ENCODE data around the gene CDCA4.
A peak's percentile ranks its signal among the peaks of the same experiment; 100 is the strongest.

CDCA4 gene

DNA sequence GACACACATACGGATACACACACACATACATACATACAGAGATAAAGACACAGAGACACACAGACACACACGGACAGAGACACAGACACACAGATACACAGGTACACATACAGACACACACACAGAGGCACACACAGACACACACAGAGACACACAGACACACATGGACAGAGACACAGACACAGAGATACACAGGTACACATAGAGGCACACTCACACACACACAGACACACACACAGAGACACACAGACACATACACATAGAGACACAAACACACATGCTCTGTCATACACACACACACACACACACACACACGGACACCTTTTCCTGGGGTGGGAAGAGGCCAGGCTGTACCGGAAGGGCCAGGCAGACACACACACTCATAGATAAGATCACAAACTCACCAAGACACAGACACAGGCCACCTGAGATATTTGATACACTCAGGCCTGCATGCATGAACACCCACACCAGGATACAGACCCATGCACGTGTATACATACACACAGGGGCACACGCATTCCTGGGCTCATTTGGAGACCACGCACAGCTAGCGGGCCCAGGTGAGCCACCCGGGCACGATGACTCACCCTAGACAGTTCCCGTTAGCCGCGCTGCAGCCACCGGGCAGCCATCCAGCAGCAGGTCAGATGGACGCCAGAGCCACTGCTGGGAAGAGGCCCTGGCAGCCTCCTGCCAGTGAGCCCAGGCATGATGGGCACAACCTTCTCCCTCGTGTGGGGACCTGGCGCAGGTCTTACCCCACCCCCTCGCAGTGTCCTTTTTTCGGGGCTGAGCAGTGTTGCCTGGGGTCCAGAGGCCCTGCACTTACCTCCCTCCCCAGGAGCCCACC lies 40.9 kb downstream of the CDCA4 start:
- in situ Hi-C loops (cut with HindIII; ENCODE audit: low sequenced_read_pairs) = no loop called here
- no peak for DNase-seq (ENCODE audit: low read depth)
- TF ChIP-seq, protein P1, sequence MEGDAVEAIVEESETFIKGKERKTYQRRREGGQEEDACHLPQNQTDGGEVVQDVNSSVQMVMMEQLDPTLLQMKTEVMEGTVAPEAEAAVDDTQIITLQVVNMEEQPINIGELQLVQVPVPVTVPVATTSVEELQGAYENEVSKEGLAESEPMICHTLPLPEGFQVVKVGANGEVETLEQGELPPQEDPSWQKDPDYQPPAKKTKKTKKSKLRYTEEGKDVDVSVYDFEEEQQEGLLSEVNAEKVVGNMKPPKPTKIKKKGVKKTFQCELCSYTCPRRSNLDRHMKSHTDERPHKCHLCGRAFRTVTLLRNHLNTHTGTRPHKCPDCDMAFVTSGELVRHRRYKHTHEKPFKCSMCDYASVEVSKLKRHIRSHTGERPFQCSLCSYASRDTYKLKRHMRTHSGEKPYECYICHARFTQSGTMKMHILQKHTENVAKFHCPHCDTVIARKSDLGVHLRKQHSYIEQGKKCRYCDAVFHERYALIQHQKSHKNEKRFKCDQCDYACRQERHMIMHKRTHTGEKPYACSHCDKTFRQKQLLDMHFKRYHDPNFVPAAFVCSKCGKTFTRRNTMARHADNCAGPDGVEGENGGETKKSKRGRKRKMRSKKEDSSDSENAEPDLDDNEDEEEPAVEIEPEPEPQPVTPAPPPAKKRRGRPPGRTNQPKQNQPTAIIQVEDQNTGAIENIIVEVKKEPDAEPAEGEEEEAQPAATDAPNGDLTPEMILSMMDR (IDR thresholded peaks at IDR 0.05; ENCODE audit: low read depth, low read length, missing control alignments) = no peak
- no peak overlapping the region for H3K4me3 ChIP-seq (ENCODE audit: low read depth, low read length)

DNA sequence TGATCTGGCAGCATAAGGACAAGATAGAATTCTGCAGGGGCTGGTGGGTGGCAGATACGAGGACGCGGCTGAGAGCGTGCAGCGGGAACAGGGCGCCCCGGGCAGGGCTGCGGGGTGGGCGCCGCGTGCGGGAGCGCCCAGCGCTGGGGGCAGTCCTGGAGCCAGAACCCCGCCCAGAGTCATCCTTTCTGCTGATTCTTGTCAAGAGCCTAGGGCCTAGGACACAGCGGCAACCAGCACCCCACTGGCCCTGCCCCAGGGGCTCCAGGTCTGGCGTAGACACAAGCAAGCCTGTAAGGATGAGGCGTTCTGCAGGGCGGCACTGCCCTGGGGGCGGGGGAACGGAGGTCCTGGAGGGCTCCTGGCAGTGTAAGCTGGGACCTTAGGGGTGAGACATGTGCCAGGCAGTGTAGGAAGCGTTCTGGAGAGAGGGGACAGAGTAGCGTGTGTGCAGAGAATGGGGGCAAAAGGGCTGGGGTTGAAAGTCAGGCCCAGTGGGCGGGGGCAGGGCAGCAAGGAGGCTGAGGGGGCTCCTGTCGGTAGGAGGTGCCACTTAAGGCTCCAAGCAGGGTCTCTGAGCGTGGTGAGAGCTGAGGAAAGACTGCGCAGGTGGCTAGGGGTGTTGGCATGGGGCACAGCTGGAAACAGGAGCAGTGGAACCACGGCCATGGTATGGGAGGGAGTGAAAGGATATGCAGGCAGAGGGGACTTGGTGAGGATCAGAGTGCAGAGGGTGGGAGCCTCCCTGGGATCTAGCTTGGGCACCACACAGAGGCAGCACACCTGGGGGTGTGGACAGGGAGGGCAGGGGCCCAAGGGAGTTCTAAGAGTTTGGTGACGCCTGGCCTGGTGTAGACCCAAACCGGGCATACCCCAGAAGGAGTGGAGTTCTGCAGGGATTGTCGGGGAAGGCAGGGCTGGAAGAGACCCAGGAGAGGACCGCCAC lies 41.9 kb downstream of the CDCA4 start:
- TF ChIP-seq, protein P1 (IDR thresholded peaks at IDR 0.05; ENCODE audit: low read depth, low read length, missing control alignments) = no peak
- in situ Hi-C loops (cut with HindIII; ENCODE audit: low sequenced_read_pairs) = no loop called here
- no peak for DNase-seq (ENCODE audit: low read depth)
- peak overlapping the region; percentile 30 for H3K4me3 ChIP-seq (ENCODE audit: low read depth, low read length)

DNA sequence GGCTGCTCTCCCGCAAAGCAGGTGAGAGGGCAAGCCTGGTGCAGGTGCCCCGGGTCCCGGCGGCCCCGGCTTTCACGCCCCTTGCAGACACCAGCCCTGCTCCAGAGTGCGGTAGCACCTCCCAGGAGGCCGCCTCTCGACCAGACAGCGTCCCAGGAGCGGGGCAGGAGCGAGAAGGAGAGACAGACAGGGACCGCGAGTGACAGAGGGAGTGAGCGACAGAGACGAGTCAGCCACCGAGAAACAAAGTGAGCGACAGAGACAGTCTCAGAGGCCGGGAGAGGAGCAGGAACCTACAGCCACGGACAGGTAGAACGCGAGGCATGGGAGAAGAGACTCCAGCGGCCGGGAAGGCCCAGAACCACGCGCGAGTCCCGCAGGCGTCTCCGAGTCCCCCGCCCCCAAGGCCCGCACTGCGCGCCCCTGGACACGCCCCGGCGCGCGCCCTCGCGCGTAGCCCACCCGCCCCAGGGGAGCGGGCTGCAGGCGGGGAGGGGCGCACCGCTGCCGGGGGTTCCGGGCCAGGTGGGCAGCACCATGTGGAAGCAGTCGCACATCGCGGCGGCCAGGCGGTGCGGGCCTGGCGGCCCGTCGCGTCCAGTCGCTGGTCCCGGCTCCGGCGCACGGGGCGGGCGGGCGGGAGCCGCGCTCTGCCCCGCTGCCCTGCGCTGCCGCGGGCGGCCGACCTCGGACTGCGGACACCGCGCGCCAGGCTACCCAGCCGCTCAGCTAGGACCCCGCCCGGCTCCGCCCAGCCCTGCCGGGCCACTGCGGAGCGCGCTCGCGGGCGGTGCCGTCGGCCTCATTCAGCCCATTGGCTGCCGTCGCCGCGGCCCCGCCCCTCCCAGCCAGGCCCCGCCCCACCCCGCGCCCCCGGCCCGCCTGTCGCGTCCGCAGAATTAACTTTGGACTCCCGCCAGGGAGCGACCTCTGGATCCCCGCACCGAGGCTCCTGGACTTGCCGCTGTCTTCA lies 42.9 kb downstream of the CDCA4 start, which contains the start of gene AHNAK2:
Gene AHNAK2, minus strand, starts transcription at position 694 of the 973 bp plus-strand sequence. Its CDS starts 137 bp downstream, at position 557.
- in situ Hi-C loops (cut with HindIII; ENCODE audit: low sequenced_read_pairs) = no loop called here
- H3K4me3 ChIP-seq (ENCODE audit: low read depth, low read length) = peak within 1 kb of the TSS; percentile 47
- no peak for DNase-seq (ENCODE audit: low read depth)
- TF ChIP-seq, protein P1 (IDR thresholded peaks at IDR 0.05; ENCODE audit: low read depth, low read length, missing control alignments) = no peak

DNA sequence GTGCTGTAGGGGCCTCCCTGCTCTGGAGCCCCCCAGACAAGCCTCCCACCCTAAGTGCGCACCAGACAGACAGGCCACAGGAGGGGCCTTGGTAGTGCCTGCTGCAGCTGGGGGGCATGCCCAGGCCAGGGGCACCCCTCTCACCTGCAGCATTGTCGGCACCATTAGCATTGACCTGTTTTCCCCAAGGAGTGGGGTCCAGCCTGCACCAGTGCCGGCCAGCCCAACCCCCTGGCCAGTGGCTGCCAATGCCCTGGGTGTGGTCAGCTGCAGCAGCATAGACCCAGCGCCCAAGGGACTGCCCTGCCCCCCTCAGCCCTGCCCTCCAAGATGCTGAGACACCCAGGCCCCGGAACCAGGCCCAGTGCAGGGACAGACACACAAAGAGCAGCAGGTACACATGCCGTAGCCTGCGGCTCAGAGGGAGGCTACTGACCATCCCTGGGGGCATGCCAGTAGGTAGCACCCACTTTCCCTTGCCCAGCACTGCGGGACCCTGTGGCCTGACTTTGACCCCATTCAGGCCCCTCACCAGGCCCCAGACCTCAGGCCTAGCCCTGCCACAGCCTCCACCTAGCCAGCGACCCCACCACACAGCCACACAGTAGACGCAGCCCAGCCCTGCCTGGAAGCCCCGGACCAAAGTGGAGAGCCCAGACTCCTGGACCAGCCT lies 43.7 kb downstream of the CDCA4 start:
- in situ Hi-C loops (cut with HindIII; ENCODE audit: low sequenced_read_pairs) = no loop called here
- DNase-seq (ENCODE audit: low read depth) = no peak
- peak overlapping the region; percentile 47 for H3K4me3 ChIP-seq (ENCODE audit: low read depth, low read length)
- TF ChIP-seq, protein P1 (IDR thresholded peaks at IDR 0.05; ENCODE audit: low read depth, low read length, missing control alignments) = no peak

DNA sequence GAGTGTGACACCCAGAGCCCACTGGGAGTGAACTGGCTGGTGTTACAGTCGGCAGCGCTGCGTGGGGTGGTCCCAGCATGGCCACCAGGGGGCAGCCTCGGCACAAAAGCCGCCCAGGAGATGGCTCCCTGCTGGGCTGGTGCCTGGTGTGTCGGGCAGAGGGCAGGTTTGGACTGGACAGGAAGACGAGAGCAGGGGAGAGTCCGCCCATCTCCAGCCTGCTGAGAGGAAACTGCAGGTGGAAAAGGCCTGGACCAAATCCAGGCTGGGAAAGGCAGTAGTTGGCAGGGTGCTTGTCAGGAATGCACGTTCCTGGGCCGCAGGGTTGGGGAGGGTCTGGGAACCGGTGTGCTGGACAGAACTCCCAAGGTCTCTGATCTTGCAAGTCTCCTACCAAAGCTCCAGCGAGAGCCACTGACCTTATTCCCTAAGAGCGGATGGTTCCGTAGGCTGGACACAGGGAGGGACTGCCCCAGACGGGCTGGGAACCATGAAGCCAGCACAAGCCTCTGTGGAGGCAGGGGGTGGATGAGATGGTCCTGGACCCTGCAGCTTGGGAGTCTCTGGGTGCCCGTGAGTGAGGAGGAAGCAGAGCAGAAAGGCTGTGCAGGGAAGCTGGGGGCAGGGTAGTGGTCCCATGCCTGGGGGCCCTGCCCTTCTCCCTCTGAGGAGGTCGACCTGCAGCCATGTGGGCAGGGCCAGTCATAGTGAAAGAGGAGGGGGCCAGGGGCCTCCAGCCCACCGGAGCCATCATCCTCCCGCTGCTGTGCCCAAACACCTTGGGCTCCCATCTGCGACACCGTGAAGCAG lies 44.5 kb downstream of the CDCA4 start:
- TF ChIP-seq, protein P1 (IDR thresholded peaks at IDR 0.05; ENCODE audit: low read depth, low read length, missing control alignments) = peak; percentile 79
- DNase-seq (ENCODE audit: low read depth) = no peak
- H3K4me3 ChIP-seq (ENCODE audit: low read depth, low read length) = no peak overlapping the region
- in situ Hi-C loops (cut with HindIII; ENCODE audit: low sequenced_read_pairs) = no loop called here

All from astrocyte of the cerebellum (primary cell).